GM21717 (cell line): Measurements from ENCODE around the gene C2CD5.
"Not testable (repeated sequence)": the region's sequence is repeated elsewhere in the genome, so short reads cannot be mapped to it uniquely, and the experiment has no call there.

Experiments
- ATAC-seq: cut with Tn5 transposase; IDR thresholded peaks from one replicate; pipeline ENCODE4 v1.9.1; 2021; ENCODE audit warnings: mild to moderate bottlenecking, moderate library complexity; ENCODE audit not compliant: unreplicated experiment

The C2CD5 gene, protein sequence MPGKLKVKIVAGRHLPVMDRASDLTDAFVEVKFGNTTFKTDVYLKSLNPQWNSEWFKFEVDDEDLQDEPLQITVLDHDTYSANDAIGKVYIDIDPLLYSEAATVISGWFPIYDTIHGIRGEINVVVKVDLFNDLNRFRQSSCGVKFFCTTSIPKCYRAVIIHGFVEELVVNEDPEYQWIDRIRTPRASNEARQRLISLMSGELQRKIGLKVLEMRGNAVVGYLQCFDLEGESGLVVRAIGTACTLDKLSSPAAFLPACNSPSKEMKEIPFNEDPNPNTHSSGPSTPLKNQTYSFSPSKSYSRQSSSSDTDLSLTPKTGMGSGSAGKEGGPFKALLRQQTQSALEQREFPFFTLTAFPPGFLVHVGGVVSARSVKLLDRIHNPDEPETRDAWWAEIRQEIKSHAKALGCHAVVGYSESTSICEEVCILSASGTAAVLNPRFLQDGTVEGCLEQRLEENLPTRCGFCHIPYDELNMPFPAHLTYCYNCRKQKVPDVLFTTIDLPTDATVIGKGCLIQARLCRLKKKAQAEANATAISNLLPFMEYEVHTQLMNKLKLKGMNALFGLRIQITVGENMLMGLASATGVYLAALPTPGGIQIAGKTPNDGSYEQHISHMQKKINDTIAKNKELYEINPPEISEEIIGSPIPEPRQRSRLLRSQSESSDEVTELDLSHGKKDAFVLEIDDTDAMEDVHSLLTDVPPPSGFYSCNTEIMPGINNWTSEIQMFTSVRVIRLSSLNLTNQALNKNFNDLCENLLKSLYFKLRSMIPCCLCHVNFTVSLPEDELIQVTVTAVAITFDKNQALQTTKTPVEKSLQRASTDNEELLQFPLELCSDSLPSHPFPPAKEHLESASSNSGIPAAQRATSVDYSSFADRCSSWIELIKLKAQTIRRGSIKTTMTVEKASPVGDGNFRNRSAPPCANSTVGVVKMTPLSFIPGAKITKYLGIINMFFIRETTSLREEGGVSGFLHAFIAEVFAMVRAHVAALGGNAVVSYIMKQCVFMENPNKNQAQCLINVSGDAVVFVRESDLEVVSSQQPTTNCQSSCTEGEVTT

DNA sequence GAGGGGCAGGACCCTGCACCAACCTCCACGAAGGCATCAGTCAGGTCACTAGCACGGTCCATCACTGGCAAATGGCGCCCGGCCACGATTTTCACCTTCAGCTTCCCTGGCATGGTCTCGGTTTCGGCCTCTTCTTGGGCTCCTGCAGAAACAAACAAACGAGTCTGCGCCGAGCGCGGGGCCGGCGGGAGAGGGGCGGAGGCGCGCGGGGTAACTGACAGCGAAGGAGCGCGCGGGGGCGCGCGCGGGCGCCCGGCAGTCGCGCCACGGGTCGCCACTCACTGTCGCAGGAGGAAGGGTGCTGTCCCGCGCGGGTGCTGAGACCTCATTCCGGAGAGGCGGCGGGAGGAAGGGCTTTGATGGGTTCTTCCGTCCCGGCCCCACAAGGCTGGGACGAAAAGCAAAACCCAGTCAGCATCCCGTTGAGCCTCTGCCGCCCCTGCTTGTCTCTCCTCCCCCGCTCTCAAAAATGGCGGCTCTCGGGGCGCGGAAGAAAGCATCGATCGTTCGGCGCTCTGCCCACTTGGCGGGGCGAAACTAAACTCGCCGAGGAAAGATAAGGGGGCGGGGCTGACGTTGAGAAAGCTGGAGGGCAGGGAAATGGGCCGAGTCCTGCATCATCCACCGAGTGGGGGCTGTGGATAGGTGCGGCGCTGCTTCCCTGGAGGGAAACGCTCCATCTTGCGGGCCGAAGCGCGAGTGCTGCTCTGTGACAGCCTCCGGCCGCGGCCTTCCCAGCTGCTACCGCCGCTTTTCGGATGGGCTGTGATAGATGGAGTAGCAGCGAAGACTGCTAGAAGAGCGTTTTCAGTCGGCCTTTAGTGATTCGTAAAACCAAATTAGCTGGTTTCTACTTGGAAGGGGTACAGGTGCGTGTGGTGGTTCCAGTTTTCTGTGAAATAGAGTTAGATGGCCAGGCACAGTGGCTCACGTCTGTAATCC is at the start of gene C2CD5:
TSS of gene C2CD5 (minus strand) at position 505 of the 942 bp plus-strand sequence. CDS start at position 113, 392 bp downstream.
- ATAC-seq = peak; percentile 87

DNA sequence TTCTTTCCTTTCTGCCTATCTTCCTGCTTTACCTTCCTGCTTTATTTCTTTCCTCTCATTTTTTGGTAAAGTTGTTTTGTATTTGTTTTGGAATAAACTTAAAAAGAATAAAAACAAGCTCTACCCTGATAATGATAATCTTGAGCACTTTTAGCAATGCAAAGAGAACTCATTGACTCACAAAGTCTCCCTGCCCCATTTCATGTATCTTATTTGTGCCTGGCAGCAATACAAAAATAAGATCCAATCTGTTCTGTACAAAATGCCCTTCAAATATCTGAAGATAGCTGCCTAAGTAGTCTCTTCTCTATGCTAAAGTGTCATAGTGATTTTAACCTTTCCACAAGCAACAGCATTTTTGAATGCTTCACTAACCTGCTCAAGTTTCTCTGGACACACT is 49.5 kb upstream of the C2CD5 start:
- ATAC-seq = no peak

DNA sequence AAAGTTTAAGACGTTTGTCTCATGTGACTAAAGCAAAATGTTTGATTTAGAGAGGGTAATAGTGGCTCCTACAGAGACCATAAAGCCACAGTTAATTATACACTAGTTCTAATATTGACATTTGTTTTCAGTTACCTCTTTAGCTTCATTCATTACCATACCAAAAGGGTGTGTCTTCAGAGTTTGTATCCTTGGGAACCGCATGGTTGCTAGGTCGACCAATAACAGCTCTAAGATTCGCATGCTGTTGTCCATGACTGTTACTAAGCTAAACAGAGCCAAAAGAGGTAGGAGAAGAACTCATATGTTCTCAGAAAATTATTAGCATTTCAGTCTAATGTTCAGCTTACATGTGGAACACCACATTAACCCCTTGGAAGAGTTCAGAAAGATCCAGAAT is 44.5 kb upstream of the C2CD5 start:
- no peak for ATAC-seq

DNA sequence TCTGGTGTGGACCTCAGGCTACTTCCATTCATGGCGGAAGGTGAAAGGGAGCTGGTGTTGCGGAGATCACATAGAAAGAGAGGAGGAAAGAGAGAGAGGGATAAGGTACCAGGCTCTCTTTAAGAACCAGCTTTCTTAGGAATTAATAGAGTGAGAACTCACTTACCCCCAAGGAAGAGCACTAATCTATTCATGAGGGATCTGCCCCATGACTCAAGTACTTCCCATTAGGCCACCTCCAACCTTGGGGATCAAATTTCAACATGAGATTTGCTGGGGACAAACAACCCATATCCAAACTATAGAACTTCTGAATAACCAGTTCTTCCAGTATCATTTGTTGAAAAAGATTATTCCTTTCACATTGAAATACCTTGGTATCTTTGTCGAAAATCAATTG is 34.0 kb upstream of the C2CD5 start:
- ATAC-seq = no peak

DNA sequence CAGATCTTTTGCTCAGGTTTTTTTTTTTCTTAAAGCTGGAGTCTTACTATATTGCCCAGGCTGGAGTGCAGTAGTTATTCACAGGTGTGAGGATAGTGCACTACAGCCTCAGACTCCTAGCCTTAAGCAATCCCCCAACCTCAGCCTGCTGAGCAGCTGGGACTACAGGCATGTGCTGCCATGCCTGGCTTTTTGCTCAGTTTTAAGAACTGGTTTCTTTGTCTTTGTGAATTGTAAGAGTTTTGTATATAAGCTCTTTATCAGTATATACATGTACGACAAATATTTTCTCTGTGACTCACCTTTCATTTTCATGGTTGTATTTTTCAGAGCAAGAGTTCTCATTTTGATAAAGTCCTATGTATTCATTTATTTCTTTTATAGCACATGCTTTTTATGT is 33.3 kb upstream of the C2CD5 start:
- no peak for ATAC-seq

DNA sequence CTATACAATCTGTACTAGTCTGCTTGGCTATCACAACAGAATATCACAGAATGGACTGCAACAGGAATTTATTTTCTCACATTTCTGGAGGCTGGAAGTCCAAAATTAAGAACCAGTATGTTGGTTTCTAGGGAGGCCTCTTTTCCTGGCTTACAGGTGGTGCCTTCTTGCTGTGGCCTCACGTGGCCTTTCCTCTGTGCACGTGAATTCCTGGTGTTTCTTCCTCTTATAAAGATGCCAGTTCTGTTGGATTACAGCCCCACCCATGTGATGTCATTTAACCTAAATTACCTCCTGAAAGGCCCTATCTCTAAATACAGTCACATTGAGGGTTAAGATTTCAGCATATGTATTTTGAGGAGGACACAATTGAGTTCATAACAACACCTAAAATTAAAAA is 32.1 kb upstream of the C2CD5 start:
- no peak for ATAC-seq

DNA sequence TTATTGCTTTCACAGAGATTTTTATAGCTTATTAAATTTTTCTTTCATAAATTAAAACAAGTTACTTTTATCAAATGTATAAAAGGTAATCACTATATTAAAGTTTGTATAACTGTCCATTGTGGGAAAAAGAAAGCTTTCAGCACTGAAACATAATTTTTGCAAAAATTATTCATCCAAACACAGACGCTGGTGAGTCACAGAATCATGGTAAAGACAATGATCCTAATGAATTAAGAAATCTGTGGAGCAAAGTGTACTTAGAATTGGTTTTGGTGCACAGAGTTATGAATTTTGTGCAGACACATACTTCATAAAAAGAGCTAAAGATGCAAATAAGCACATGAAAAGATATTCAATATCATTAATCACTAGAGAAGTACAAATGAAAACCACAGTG is 31.7 kb upstream of the C2CD5 start:
- ATAC-seq = no peak

DNA sequence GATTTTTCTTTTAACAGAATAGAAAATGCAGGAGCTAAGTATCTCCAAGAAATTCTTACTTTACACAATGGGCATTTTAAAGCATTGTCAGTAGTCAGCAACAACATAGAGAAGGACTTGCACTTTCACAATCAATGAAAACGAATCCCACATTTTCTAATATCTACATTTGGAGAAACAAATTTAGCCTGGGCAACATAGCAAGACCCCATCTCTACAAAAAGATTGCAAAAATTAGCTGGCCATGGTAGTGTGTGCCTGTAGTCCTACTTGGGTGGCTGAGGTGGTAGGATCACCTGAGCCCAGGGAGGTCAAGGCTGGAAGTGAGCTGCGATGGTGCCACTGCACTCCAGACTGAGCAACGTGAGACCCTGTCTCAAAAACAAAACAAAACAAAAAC is 30.6 kb upstream of the C2CD5 start:
- no peak for ATAC-seq

DNA sequence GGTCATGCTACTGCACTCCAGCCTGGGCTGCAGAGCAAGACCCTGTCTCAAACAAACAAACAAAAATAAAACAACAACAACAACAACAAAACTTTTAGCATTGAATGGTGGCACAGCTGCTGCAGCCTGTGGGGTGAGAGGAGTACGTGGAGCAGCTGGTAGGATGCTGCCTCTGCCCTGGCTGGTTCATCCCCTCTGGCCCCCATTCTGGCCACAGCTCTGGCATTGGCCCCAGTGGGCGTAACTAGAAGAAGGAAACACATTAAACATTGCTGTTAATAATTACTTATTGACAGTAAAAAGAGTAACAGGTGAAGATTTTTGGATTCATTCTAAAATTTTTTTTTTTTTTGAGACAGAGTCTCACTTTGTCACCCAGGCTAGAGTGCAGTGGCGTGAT is 28.8 kb upstream of the C2CD5 start:
- no peak for ATAC-seq

DNA sequence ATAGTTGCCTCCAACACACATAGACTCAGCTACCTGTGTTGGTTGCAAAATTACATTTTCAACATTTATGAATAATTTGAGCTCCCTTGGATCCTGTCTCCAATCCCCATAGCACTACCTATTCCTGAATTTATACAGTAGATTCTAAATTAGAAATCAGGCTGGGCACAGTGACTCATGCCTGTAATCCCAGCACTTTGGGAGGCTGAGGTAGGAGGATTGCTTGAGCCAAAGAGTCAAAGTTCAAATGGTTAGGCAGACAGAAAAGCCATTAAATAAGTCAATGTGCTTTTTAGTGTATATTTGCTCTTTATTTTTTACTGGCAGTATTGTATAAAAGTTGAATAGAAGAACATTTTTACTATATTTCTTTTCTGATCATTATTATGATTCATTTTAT is 24.9 kb upstream of the C2CD5 start:
- no peak for ATAC-seq

DNA sequence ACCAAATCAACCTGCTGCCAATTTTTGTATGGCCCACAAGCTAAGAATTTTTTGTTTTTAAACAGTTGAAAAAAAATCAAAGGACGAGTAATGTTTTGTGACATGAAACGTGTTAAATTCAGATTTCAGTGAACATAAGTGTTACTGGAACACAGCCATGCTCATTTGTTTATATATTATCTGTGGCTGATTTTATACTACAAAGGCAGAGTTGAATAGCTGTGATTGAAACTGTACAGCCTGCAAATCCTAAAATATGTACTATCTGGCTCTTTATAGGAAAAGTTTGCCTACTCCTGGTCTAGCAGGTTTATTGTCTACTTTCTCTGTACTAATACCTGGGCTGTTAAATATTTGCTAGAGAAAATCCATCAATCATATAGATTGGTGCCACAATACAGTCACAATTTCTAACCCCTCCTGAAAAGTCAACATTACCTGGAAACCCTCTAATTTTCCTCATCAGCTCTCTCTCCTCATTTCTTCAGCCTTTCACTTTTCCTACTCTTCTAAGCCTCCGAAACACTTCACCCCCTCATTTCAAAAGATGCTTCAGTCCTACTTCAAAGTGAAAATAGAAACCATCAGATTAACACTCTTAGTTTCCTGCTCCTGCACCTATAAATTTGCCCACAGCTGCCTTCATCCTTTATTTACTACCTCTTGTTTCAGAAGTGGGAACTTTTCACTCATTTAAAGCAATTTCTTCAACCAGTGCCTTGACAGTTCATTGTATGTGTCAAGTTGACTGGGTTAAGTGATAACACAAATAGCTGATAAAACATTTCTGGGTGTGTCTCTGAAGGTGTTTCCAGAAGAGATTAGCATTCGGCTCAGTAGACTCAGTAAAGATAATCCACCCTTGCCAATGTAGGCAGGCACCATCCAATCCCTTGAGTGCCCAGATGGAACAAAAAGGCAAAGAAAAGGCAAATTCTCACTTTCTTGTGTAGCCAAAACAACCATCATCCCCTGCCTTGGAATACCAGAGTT is 18.0 kb upstream of the C2CD5 start:
- ATAC-seq = no peak

DNA sequence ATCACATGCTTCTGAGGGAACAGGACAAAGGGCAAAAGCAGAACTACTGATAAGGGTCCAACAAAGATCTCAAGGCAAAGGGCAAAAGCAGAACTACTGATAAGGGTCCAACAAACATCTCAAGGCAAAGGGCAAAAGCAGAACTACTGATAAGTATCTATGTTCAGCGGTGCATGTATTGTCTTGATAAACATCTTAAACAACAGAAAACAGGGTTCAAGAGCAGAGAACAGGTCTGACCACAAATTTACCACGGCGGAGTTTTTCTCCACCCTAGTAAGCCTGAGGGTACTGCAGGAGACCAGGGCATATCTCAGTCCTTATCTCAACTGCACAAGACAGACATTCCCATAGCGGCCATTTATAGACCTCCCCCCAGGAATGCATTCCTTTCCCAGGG is 10.4 kb upstream of the C2CD5 start:
- ATAC-seq = not testable (repeated sequence)

DNA sequence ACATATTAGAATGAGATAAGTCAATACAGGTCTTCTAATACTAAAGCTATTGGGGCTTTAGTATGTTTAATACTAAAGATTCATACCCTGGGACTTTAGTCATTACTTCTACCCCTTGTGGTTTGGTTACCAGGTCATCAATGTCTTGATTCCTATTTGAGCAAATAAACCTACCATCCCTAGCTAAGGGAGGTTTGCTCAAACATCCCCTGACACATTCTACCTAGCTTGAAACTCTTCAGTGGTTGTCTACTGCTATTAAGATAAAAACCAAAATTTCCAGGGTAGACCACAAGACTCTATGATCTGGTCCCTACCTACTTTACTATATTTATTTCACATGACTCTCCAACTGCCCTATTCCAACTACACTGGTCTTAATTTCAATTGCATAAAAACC is 7.3 kb upstream of the C2CD5 start:
- ATAC-seq = no peak

DNA sequence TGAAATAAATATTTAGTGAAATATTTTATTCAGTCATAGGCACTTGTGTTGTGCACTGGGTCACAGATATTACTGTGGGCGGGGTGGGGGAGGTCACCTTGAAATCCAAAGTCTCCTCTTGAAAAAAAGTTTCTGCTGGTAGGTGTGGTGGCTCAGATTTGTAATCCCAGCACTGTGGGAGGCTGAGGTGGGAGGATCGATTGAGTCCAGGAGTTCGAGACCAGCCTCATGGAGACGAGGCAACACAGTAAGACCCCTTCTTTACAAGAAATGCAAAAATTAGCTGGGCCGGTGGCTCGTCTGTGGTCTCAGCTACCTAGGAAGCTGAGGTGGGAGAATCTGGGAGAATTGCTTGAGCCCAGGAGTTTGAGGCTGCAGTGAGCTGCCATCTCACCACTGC is 913 bp upstream of the C2CD5 start:
- ATAC-seq = no peak

DNA sequence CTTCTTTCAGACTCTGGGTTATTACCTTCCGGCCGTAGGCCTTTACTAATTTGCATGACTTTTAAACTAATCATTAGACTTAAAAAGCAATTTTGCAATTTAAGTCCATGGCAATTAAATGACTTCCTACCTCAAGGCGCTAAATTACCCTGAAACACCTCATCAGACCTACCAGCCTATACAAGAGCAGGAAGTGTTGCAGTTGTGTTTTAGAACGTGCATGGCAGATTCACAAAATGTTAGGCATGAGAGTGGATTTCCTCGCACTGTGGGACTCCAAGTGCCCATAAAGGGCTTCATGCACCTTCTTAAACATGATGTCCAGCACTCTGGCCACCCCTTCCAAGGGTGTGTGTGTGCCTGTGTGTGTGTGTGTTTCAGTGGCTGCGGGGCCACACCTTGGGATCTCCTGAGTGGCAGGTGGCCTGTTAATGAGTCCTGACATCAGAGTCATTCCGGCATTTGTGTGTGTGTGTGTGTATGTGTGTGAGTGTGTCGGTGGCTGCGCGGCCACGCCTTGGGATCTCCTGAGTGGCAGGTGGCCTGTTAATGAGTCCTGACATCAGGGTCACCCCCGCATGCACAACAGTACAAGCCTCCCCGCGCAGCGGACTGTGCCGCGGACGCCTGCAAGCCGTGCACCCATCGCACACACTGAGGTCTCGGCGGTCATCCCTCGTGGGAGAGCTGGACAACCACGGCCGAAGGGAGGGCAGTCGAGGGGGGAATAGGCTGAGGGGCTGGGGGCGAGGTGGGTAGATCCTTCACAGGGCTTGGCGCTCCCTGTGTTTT is 900 bp downstream of the C2CD5 start:
- peak; percentile 43 for ATAC-seq

DNA sequence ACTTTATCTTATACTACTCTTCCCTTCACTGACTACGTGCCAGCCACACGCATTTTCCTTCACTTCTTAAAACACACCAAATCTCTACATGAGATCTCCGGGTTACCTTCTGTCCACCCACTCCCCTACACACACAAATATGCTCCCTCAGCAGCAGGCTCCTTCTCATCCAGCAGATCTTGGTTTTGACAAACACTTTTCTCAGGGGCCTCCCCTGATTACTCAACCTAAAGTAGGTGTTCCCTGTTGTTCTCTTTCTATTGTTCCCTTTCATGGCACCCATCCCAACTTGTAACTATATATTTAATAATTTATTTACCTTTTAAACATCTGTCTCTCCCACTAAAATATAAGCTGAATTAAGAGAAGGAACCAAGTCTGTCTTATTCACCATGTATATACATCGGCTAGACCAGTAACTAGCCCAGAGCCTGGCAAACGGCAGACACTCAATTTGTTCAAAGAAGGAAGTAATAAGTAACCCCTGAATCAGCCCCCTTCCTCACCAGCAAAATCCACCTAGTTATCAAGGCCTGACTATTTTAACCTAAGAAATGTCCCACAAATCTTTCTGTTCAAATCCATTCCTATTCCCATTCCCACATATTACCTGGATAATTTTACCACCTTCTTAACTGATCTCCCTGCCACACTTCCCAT is 2.7 kb downstream of the C2CD5 start:
- no peak for ATAC-seq

DNA sequence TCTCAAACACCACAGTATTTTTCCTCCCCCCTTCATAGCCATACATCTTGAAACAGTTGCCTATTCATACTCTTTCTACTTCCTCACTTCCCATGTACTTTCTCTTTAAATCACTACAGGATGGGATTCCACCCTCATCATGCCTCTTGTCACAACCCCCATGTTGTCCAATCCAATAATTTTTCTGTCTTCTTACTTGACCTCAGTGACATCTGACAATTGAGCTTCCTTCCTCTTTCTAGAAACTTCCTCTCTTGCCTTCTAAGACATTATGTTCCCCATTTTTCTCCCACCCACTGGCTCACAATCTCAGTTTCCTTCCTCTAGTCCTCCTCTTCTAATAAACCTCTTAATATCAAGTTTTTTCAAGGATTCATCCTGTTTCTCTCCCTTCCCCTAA is 5.3 kb downstream of the C2CD5 start:
- ATAC-seq = no peak

DNA sequence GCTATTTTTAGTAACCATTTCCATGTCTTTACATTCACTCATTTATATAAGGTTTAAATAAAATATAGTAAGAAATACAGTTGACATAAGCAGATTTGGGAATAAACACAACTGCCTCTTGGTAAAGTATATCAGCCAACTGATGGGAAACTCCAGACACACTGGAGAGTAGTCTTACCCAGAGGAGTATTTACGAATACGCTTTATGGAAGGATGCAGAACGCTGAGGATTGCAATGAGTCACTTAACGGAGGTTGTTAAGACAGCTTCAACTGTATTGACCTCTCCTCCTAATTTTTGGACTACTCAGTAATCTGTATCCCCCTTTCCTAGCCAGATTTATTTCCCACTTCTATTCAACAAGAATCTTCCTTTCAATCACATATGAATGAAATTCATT is 6.0 kb downstream of the C2CD5 start:
- no peak for ATAC-seq
